GM19023 (cell line): ENCODE measurements around the gene LHX5.

ENCODE experiments used
- ATAC-seq: cut with Tn5 transposase; IDR thresholded peaks from one replicate; pipeline ENCODE4 v1.9.1; 2021; ENCODE audit warnings: mild to moderate bottlenecking, moderate library complexity; ENCODE audit not compliant: unreplicated experiment

LHX5 gene

DNA sequence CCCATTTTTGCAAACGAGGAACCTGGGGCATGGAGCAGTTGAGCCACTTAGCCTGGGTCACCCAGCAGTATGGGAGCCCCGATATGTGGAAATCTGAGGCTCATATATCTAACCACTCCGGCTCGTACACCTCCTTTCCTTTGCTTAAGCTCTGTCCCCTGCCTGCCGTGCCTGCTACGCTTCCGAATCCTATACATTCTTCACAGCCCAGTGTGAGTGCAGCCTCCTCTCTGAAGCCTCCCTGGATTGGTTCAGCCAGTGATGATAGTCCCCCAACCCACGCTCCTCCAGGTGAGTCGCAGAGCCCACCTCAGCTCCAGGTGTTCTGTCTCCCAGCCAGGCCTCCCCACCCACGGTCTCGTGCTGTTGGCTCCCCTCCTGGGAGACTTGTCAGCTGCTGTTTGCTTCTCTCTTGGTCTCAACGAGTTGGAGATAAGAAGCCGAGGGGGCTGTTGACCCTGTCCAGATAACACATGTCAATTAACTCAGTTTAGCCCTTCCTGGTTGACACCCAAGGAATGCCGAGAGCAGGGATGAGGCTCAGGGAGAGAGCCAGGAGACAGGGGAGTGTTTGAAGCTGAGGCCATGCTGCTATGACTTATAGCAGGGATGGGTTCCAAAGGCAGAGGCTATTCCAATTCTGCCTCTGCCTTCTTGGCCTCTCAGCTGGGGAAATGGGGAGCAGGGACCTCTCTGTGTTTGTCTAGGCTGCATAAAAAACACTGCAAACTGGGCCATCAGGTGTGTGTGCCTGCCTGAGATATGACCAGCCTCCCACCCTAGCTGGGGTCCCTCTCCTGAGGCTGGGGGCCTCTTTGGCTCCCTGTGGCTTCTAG is 30.5 kb downstream of the LHX5 start:
- ATAC-seq = no peak

DNA sequence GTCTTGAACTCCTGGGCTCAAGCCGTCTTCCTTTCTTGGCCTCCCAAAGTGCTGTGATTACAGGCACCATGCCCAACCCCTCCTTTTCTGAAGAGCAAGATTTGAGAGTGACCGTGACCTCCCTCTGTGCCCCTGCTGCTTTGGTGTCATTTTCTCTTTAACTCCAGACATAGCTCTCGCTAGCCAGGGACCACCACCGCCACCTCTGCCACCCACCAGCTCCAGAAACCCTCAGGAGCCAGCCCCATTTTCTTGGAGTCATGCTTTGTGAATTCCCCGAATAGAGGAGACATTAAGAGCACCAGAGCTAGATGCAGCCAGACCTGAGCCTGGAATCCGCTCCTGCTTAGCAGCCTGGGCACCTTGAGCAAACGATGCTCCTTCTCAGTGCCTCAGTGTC is 31.3 kb downstream of the LHX5 start:
- no peak for ATAC-seq

GRCh38 chr12:113439606-113440030 is 32.1 kb downstream of the LHX5 start:
- no peak for ATAC-seq

- no peak for ATAC-seq
Measured at GRCh38 chr12:113439301-113439597, 32.4 kb downstream of the LHX5 start.

DNA sequence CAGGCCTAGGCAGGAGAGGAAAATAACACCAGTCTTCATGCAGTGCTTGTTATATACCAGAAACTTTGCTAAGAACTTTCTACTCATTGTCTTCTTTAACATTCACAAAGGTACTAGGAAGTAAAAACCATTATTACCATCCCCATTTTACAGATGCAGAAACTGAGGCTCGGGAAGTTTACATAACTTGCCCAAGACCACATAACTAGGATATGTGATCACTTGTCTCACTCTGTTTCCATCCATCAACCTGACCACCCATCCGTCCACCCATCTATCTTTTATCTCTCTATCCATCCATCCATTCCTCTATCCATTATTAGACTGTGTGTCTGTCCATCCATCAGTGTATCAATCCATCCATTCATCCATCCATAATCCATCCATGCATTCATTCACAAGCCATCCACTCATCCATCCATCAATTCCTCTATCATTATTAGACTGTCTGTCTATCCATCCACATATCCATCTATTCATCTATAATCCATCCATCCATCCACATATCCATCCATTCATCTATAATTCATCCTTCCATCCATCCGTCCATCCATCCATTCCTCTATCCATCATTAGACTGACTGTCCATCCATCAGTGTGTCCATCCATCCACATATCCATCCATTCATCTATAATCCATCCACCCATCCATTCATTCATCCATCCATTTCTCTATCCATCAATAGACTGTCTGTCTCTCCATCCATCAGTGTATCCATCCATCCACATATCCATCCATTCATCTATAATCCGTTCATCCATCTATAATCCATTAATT is 33.0 kb downstream of the LHX5 start:
- no peak for ATAC-seq

DNA sequence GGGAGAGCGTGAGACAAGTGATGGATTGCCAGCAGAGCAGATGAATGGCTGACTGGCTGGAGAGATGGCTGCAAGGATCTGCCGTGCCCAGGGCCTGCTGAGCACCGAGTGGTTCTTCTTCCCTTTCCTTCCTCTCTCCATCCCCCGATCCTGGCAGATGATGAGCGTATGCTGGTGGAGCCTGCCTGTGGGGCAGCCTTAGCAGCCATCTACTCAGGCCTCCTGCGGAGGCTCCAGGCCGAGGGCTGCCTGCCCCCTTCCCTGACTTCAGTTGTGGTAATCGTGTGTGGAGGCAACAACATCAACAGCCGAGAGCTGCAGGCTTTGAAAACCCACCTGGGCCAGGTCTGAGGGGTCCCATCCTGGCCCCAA is 34.0 kb downstream of the LHX5 start:
- no peak for ATAC-seq

- ATAC-seq = no peak
Measured at GRCh38 chr12:113436993-113437728, 34.5 kb downstream of the LHX5 start.

GRCh38 chr12:113436586-113436985 is 35.1 kb downstream of the LHX5 start:
- no peak for ATAC-seq

- ATAC-seq = no peak
Measured at GRCh38 chr12:113435367-113435766, 36.3 kb downstream of the LHX5 start.

DNA sequence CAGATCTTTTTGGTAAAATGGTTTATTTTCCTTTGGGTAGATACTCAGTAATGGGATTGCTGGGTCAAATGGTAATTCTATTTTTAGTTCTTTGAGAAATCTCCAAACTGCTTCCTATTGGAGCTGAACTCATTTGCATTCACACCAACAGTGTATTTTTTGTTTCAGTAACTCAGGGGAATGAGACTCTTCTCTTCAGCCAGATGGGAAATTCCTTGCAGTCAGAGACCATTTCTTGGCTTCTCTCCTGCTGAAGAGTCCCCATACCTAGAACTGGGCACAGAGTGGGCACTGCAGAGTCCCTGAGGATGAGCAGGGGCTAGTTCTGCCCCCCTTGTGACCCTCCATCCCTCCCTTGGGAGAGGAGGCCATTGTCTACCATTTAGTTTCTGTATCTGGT is 38.7 kb downstream of the LHX5 start:
- no peak for ATAC-seq

DNA sequence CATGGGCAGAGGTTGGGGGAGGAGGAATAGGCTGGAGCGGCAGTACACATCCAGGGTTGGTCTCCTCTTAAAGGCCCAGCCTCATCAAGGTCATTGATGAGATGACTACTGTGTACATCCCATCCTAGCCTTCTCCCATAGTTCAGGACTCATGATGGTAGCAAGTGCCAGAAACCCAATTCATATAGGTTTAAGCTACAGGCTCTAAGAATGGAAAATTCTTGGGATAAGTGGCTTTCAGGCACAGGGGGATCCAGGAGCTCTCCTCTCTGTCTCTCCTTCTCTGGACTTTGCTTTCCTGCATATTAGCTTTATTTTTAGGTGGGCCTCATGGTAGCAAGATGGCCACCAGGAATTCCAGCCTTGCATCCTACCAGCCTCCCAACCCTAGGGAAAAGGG is 43.2 kb downstream of the LHX5 start:
- ATAC-seq = no peak

GRCh38 chr12:113427882-113428281 is 43.8 kb downstream of the LHX5 start:
- no peak for ATAC-seq

DNA sequence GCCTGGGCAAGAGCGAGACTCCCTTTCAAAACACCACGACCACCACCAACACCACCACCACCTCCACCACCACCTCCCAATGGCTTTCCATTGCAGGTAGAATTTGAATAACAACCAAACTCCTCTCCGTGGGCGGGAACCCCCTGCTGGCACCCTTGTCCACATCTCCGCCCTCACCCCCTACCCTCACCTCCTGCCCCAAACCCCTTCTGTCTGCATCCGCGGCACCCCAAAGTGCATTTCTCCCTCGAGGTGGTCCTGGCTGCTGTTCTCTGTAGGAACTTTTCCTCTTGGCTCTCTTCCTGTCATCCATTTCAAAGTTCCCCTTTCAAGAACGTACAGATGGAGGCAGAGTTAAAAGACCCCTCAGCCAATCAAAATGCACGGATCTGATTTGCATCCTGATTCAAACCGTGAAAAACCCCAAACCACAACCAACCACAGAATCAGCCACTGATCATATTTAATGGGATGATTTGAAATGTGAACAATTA is 45.7 kb downstream of the LHX5 start:
- ATAC-seq = no peak

- no peak for ATAC-seq
Measured at GRCh38 chr12:113424915-113425823, 46.5 kb downstream of the LHX5 start.

DNA sequence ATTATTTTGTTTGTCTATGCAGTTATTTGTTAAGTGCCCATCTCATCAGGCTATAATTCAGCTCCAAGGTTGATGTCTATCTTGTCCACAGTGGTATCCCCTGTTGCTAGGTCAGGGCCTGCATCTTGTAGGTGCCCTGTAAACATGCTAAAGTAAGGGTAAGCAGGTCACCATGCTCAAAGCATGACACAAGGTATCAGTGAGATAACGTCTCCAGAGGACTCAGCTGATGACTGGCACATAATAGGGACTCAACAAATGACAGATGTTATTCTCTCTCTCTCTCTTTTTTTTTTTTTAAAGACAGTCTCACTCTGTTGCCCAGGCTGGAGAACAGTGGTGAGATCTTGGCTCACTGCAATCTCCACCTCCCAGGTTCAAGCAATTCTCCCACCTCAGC is 47.2 kb downstream of the LHX5 start:
- ATAC-seq = no peak

- ATAC-seq = no peak
Measured at GRCh38 chr12:113422886-113423669, 48.6 kb downstream of the LHX5 start.

DNA sequence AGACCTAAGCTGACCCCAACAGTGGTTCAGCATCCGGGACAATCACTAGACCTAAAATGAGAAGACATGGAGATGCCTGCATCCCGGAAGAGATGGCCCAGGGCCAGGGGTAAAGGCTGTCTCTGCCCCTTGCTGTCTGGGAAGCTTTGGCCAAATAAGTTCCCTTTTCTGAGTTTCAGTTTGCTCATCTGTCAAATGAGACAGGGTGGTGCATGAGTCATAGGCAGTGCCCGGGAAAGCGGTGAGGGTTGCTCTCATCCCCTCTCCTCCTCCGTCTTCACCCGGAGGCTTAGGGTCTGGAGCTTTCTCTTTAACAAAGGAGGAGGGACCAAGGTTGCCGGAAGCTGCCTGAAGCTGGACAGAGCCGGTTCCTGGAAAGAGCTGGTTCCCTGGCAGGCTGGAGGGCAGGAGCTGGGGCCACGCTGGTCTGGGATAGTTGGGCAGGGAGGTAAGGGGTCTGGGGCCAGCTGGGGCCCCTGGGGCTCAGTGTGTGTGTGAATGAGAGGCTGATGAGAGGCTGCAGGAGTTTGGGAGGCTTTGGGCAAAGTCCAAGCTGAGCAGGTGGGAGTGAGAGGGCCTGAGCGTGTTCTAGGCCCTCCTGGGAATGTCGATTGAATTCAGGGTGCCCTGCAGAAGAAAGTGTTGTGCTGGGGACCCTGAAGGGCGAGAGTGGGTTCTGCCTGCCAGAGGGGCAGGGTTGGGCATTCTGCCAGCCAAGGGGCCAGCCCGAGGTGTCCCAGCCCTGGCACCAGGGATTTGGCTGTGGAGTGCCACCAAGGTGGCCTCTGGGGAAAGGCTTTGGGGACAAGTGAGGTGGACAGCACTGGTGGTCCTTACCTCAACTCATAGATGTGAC is 49.4 kb downstream of the LHX5 start, which contains the start of gene SDSL:
Gene SDSL (plus strand): TSS at position 351 of the 856 bp plus-strand sequence. CDS start 5,603 bp downstream, outside the sequence.
- peak; percentile 83 for ATAC-seq

GRCh38 chr12:113420996-113421595 is 50.6 kb downstream of the LHX5 start:
- no peak for ATAC-seq
